ENCODE measurements around the gene PLEKHG4B.

DNA sequence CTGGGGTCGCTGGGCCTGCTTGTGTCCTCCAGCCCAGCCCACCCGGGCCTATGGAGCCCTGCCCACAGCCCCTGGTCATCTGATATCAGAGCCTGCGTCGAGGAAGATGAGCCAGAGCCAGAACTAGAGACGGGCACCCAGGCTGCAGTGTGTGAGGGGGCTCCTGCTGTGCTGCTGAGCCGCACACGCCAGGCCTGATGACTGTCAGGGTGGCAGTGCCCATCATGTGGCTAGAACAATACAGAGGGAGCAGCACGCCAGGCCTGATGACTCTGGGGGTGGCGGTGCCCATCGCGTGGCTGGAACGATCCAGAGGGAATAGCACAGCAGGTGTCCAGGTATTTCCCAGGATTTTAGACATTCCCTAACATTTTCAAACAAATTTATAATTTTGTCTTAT lies 90.2 kb downstream of the PLEKHG4B start:
- no peak for TF ChIP-seq POLR2A (IDR thresholded peaks at IDR 0.05)
- TF ChIP-seq, protein P1, sequence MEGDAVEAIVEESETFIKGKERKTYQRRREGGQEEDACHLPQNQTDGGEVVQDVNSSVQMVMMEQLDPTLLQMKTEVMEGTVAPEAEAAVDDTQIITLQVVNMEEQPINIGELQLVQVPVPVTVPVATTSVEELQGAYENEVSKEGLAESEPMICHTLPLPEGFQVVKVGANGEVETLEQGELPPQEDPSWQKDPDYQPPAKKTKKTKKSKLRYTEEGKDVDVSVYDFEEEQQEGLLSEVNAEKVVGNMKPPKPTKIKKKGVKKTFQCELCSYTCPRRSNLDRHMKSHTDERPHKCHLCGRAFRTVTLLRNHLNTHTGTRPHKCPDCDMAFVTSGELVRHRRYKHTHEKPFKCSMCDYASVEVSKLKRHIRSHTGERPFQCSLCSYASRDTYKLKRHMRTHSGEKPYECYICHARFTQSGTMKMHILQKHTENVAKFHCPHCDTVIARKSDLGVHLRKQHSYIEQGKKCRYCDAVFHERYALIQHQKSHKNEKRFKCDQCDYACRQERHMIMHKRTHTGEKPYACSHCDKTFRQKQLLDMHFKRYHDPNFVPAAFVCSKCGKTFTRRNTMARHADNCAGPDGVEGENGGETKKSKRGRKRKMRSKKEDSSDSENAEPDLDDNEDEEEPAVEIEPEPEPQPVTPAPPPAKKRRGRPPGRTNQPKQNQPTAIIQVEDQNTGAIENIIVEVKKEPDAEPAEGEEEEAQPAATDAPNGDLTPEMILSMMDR (IDR thresholded peaks at IDR 0.05), result no peak

All from thyroid gland (tissue), 4 donors.